ENCODE results near the gene PDSS1.
"Not testable (repeated sequence)": the region's sequence is repeated elsewhere in the genome, so short reads cannot be mapped to it uniquely, and the experiment has no call there.

The PDSS1 gene, protein sequence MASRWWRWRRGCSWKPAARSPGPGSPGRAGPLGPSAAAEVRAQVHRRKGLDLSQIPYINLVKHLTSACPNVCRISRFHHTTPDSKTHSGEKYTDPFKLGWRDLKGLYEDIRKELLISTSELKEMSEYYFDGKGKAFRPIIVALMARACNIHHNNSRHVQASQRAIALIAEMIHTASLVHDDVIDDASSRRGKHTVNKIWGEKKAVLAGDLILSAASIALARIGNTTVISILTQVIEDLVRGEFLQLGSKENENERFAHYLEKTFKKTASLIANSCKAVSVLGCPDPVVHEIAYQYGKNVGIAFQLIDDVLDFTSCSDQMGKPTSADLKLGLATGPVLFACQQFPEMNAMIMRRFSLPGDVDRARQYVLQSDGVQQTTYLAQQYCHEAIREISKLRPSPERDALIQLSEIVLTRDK

DNA sequence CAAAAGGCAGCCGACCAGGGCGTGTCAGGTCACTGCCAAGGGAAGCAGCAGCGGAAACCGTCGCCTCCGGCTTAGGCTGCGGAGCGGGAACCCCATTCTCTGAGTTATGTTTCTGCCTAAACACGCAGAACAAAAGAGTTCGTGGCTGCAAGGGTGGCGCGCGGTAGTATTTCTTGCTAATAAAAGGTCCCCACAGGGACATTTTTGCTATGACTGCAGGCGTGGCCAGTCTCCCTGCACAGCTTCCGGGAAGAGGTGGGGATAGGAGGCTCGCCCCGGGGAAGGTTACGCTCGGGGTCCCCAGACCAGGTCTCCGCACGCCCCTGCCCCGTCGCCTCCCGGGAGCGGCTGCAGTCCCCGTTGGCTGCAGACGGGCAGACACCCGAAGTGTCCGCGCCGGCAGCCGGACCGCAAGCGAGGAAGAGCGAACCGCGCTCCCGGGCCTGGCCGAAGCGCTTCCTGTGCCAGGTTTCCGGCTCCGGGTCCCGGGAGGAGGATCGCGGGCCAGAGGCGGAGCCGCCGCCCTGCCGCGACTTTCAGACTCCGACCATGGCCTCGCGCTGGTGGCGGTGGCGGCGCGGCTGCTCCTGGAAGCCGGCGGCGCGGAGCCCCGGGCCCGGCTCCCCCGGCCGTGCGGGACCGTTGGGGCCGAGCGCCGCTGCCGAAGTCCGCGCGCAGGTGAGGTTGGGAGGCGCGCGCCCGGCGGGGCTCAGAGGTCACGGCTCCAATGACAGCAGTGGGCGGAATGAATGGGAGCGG, at the start of gene PDSS1:
Gene PDSS1 (plus strand): TSS at position 539 of the 759 bp plus-strand sequence. CDS start 11 bp downstream, at position 550.
- peak; percentile 73 for DNase-seq (ENCODE audit: low spot score)

GRCh38 chr10:26648245-26648636, 49.3 kb upstream of the PDSS1 start:
- not testable (repeated sequence) for DNase-seq (ENCODE audit: low spot score)

DNA sequence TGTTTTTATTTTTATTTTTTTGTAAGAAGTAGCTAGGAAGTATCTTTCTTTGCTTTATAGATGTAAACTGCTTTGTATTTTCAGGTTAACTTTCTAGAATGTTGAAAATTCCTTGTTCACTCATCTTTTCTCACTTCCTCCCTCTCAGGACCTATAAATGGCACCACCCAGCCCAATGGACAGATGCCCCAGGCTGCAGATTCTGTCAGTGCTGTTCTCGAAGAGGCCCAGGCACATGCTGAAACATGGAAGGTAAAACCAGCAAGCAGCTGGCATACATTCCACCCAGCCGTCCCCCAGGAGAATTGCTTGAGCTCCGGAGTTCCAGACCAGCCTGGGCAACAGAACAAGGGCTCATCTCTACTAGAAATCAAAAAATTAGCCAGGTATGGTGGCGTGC, 47.1 kb upstream of the PDSS1 start:
- no peak for DNase-seq (ENCODE audit: low spot score)

DNA sequence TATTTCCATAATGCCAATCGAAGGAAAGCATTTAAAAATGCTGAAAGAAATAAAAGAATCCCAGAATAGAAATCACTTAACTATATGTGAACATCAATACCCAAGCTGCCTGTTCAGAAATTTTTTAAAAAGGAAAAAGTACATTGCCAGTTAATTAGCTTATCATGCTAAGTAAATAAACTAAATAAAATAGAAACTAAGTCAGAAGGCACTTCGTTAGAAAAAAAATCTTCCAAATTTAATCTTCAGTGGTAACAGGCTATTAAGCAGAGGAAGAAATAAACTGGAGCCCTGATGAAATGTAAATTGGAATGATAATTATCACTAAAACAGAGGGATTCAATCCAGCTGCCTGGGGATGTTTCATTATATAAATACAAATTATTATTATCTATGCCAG, 46.0 kb upstream of the PDSS1 start:
- DNase-seq (ENCODE audit: low spot score) = not testable (repeated sequence)

- no peak for DNase-seq (ENCODE audit: low spot score)
Observed at GRCh38 chr10:26653004-26653403, 44.5 kb upstream of the PDSS1 start.

- no peak for DNase-seq (ENCODE audit: low spot score)
Observed at GRCh38 chr10:26655746-26656145, 41.8 kb upstream of the PDSS1 start.

GRCh38 chr10:26662864-26663263, 34.6 kb upstream of the PDSS1 start:
- no peak for DNase-seq (ENCODE audit: low spot score)

GRCh38 chr10:26665080-26666048, 32.1 kb upstream of the PDSS1 start:
- DNase-seq (ENCODE audit: low spot score) = no peak

GRCh38 chr10:26675873-26676257, 21.6 kb upstream of the PDSS1 start:
- no peak for DNase-seq (ENCODE audit: low spot score)

GRCh38 chr10:26679588-26679987, 17.9 kb upstream of the PDSS1 start:
- no peak for DNase-seq (ENCODE audit: low spot score)

DNA sequence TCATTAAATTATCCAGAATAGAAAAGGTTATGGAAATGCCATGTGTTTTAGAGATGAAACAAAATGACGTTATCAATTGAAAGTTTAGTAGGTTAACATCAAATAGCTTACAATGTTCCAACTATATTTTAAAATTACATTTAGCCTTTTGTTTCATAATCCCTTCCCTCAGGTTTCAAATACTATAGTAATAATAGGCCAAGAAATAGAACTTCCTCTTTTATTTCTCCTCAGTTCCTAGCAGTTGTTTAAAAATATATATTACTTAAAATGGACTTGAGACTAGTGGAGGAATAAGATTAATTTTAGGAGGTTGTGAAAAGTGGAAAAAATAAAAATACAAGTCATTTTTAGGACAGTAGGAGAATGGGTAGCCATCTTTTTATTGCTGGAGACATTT, 16.4 kb upstream of the PDSS1 start:
- DNase-seq (ENCODE audit: low spot score) = no peak

DNA sequence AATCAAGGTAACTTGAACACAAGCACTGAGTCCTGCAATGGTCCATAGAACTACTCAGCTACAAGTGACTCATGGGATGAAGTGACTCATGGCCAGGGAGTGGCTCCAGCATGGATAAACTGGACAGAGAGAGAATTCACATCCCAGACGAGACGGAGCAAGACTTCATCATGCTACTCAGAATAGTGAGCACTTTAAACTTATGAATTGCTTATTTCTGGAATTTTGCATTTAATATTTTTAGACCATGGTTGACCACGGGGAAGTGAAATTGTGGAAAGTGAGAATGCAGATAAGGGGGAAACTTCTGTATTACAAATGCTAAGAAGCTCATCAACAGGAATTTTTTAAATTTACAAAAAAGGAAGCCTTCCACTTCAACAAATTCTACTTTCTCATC, 15.5 kb upstream of the PDSS1 start:
- DNase-seq (ENCODE audit: low spot score) = not testable (repeated sequence)

DNA sequence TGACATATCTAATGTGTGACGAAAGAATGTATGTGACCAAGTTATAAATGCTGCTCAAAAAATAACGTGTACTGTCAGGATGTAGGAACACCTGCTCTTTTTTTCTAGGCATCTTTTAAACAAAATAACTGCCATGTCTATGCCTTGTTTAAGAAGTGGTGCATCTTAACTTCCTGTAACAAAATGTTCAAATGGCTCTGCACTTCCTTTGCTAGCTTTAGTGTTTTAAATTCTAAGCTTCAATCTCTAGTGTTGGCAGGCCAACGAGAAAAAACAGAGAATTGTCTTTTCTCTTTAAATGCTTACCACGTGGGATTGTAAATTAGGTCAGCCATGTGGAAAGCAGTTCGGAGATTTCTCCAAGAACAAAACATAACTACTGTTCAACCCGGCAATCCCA, 14.6 kb upstream of the PDSS1 start:
- no peak for DNase-seq (ENCODE audit: low spot score)

DNA sequence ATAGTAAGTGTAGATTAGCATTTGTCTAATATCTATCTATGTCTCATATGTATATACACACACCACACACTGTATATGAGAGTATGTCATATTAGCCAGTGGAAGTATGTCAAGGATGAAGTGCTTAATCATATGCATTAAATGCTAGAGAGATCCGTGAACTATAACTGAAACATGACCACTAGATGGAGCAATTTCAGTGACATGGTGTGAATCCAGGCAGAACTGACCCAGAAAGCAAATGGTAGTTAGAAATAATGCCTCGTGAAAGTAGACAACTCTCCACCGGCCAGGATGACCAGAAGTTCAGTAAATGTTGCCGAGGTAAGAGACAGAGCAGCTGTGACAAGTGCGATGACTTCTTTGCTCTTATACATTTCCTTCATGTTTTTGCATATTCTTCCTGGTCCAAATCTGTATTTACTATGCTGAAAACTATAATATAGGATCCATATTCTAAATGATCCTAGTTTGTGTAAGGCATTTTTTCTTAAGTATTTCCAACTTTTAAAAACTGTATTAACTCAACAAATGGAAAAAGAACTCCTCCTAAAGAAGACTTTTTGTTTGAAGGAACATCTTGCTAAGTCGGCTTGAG, 12.7 kb upstream of the PDSS1 start:
- peak; percentile 64 for DNase-seq (ENCODE audit: low spot score)

DNA sequence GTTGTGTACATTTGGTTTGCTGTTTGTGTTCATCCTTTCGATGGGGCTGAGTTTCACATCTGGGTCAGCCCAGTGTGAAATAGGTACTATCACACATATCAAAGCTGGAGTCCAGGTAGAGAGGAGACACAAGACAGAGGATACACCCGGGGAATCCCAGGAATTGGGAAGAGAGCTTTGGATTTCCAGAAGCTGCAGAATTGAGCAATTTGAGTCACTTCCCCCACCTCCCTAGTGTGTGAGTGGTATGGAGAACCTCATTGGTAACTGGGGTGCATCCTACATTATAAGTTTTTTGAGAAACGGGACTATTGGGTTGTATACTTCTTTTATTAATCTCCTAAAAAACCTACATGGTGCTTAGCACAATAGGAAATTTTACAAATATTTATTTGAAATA, 12.1 kb upstream of the PDSS1 start:
- no peak for DNase-seq (ENCODE audit: low spot score)

- DNase-seq (ENCODE audit: low spot score) = no peak
Observed at GRCh38 chr10:26689399-26689798, 8.1 kb upstream of the PDSS1 start.

- no peak for DNase-seq (ENCODE audit: low spot score)
Observed at GRCh38 chr10:26690731-26691475, 6.6 kb upstream of the PDSS1 start.

- not testable (repeated sequence) for DNase-seq (ENCODE audit: low spot score)
Observed at GRCh38 chr10:26694536-26694935, 3.0 kb upstream of the PDSS1 start.

DNA sequence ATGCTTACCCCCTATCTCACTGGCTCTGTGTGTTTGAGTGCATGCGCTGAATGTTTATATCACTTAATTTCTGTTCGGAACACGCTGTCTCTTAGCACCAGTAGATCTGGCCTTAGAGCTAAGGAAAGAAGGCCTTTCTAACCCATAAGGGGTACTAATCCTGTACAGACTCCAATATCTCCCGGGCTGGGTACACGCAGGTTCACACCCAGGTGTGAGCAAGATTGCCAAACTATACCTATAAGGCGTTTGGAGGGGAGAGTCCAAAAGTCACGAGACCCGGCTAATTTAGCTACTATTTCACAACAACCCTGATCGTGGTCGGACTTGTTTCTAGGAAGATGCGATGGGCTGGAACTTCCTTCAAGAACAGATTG, 727 bp upstream of the PDSS1 start:
- no peak for DNase-seq (ENCODE audit: low spot score)

- no peak for DNase-seq (ENCODE audit: low spot score)
Observed at GRCh38 chr10:26697922-26698608, 564 bp downstream of the PDSS1 start.

Measured in pons (tissue), 1 donor.